ENCODE results near the gene FAM187B. TPM values are rescaled to one million over a fixed set of nuclear protein-coding genes. Genes with fewer than 3 reads are reported as not detected.

Gene FAM187B
- total RNA-seq, 1 experiment from 2014 or later = not detected

GRCh38 chr19:35254341-35255297, 26.1 kb upstream of the FAM187B start:
- Histone ChIP-seq H3K4ac (ENCODE audit: low read depth, low read length) (no peak overlapping the region), H3K4me1 (ENCODE audit: insufficient read depth, low read length) (no peaks in the 10 kb centered on the region; the same call in 1 of the 2 replicates), H3K23me2 (ENCODE audit: insufficient read length, low read depth, low read length, poor library complexity, severe bottlenecking) (peaks cover 4% of the 10 kb centered on the region), H3K23ac (ENCODE audit: insufficient read length, low read depth, low read length) (no peak overlapping the region), H4K5ac (ENCODE audit: insufficient read length, low read depth, low read length) (no peak overlapping the region), H3K79me1 (ENCODE audit: insufficient read depth, low read depth, low read length, poor library complexity, severe bottlenecking) (peaks cover 14% of the 10 kb centered on the region), H2BK20ac (ENCODE audit: low read depth, low read length, poor library complexity, severe bottlenecking) (no peak overlapping the region), H3K27me3 (ENCODE audit: insufficient read depth, low read length) (no peaks in the 10 kb centered on the region), H2BK12ac (ENCODE audit: insufficient read length, low read depth, low read length) (no peak overlapping the region), H2AFZ (ENCODE audit: low read length) (no peak overlapping the region), H3T11ph (ENCODE audit: low read length) (no peak overlapping the region), H3K27ac (ENCODE audit: insufficient read length, low read depth, low read length) (no peak overlapping the region), H2AK5ac (ENCODE audit: insufficient read length, low read length) (no peak overlapping the region), H3K79me2 (ENCODE audit: insufficient read depth, low read length) (peaks cover 12% of the 10 kb centered on the region; the same call in 1 of the 2 replicates), H2BK15ac (ENCODE audit: low read depth, low read length) (no peak overlapping the region), H3K14ac (ENCODE audit: insufficient read depth, low read length) (peak overlapping the region; percentile 7; the same call in 1 of the 2 replicates), H4K91ac (ENCODE audit: insufficient read length, low read depth, low read length) (no peak overlapping the region), H3K56ac (ENCODE audit: insufficient read length, low read depth, low read length) (no peak overlapping the region), H4K20me1 (ENCODE audit: control insufficient read depth, insufficient read depth, insufficient read length) (peaks cover 6% of the 10 kb centered on the region), H4K8ac (replicated peaks; ENCODE audit: insufficient read length, low read depth, low read length) (no peak overlapping the region), H3K9me3 (ENCODE audit: control insufficient read depth, low read depth, low read length) (no peaks in the 10 kb centered on the region), H3K4me2 (ENCODE audit: insufficient read depth, insufficient read length, low read length) (no peak overlapping the region), H2BK120ac (ENCODE audit: low read depth, low read length, poor library complexity, severe bottlenecking) (no peak overlapping the region), H3K18ac (ENCODE audit: insufficient read length, low read depth, low read length) (no peak overlapping the region), H2BK5ac (ENCODE audit: insufficient read length, low read length) (no peak overlapping the region), H3K9ac (ENCODE audit: extremely low read depth, insufficient read length, low read length) (no peak overlapping the region)
- Mint-ChIP-seq H3K36me3 (ENCODE audit: insufficient read depth in 1 of 3, low read depth in 3 of 3) (peaks cover 57 to 88% (median 84%) of the 10 kb centered on the region in 3 experiments), H3K9me3 (no peaks in the 10 kb centered on the region), H3K4me3 (no peak overlapping the region), H3K27me3 (ENCODE audit: low read depth) (no peaks in the 10 kb centered on the region), H3K27ac (no peak overlapping the region; a peak in 1 of 7 replicates), H3K4me1 (peaks cover 25 to 27% of the 10 kb centered on the region in 2 experiments)
- no peak for TF ChIP-seq CTCF (conservative IDR thresholded peaks at IDR 0.05)
- no CpG with 5 or more reads among the region's 17 CpGs for whole genome bisulfite sequencing (ENCODE audit: extremely low coverage, insufficient read length, low lambda C conversion rate)
- no peak for DNase-seq

Measured in H9 (cell line).